GM19372 (cell line): Measurements from ENCODE around the gene ITGB2.

ENCODE experiments used
- ATAC-seq: cut with Tn5 transposase; IDR thresholded peaks from one replicate; pipeline ENCODE4 v1.9.1; 2021; ENCODE audit warnings: mild to moderate bottlenecking, low read depth, moderate library complexity; ENCODE audit not compliant: unreplicated experiment

The ITGB2 gene

GRCh38 chr21:44872323-44872648 lies 48.4 kb downstream of the ITGB2 start:
- ATAC-seq, result no peak

- ATAC-seq, result no peak
These were observed 49.0 kb downstream of the ITGB2 start for GRCh38 chr21:44871576-44872269.

DNA sequence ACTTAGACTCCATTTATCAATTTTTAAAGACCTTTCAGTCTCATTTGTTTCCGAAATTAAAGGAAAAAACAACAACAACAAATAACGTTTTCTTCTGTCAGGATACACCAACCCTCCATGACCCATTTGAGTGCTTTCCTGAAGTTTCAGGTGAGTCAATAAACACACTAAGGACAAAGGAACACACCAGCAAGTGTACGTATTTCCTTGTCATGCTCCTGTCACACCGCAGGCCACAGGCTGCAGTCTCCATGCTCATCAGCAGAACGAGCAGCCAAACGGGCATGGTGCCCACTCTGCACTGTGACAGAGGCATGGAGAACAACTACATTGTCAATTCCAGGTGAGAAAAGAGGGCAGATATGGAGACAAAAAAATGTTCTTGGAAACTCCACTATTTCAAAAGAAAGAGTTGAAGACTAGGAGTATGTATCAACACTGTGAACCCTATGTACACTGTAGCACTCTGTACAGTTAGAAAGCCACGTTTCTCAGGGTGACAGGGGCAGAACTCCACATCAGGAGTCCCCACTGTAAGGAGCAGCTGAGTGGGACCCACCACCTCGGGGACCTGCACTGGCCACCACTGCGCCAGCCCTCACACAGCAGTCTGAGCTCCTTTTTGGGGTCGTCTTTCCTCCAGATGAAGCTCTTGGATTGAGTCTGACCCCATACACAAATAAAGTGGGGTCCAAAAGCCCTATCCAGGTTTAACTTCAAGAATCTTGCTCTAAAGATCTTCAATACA lies 49.8 kb downstream of the ITGB2 start:
- no peak for ATAC-seq

GRCh38 chr21:44869781-44870747 lies 50.6 kb downstream of the ITGB2 start:
- ATAC-seq, result no peak

- no peak for ATAC-seq
These were observed 52.0 kb downstream of the ITGB2 start for GRCh38 chr21:44868707-44869106.

- ATAC-seq, result no peak
These were observed 52.5 kb downstream of the ITGB2 start for GRCh38 chr21:44867999-44868700.

DNA sequence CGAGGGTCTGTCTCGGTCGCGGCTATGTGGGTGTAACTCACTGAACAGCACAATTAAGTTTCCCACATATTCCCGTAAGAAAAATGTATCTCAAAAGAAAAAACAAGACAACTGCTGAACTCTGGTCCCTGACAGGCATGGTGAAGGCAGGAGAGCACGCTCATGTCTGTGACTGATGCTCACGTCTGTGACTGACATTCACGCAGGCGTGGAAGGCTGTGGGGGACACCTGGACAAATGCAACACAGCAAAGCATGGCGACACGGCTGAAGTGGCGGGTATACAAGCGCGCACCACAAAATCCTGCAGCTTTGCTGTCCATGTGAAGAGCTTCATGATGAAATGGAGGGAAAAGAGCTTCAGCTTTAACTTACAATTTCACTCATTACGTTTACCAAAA lies 53.2 kb downstream of the ITGB2 start:
- no peak for ATAC-seq

DNA sequence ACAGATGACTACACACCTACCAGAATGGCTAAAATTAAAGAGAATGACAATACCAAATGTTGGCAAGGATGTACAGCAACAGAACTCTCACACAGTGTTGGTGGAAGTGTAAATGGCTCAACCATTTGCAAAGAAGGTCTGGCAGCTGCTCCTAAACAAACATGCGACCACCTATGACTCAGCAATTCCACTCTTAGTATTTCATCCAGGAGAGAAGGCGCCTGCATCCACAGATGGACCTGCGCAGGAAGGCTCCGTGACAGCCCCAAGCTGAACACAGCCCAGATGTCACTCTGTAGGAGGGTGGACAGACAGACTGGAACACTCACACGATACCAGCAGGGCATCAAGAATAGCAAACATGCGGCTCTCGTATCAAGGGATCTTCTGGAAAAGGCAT lies 53.9 kb downstream of the ITGB2 start:
- no peak for ATAC-seq

DNA sequence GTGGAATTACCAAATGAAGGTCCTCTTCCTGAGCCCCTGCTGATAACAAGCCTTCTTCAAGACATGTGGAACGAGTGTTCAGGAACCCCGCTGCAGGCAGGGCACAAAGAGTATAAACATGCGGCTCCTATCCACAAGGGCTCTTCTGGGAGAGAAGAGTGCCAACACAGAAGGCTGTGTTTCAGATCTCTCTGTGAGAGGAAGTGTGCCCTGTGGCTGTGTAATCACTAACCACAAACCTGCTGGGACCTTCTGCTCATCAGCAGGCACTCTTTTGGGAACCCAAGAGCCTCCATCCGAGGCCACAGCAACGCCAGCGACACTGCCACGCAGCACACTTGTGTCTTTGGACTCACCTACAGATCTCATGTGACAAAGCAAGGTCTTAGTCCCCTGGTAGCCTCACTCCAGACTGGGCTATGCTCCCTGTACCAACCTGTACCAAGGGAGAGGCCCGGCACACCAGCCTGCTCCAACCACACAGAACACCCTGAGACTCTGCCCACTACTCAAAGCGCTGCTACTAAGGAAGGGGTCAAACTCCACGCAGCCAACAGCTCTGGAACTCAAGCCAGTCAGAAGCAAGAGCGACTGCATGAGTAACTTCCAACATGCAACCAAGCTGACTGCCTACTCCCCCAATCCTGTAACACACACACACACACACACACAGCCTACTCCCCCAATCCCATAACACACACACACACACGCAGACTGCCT lies 55.0 kb downstream of the ITGB2 start:
- ATAC-seq, result no peak

DNA sequence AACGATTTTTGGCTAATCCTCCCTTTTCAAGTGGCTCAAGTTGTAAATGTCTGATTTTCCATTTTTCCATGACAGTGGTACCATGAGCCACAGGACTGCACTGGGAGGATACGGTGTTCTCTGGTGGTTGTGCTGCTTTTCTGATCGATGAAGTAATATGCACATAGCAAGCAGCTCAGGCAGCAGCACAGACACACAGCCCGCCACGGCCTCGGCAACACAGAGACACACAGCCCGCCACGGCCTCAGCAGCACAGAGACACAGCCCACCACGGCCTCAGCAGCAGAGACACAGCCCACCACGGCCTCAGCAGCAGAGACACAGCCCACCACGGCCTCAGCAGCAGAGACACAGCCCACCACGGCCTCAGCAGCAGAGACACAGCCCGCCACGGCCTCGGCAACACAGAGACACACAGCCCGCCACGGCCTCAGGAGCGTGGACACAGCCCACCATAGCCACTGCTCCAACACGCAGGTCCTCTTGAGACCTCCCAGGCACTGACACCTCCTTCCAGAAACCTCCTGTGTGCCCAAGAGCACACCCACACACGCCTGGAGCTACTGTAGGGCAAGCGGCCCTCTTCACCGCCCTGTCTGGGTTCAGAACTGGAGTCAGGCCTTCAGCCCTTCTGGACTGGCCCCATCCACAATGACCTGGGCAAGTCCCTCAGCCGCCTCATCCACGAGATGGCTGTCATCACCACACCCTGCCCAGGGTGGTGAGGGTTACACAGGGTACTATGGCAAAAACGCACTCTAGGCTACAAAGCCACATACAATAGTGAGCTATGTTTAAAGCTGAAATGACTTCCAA lies 57.6 kb downstream of the ITGB2 start:
- no peak for ATAC-seq

DNA sequence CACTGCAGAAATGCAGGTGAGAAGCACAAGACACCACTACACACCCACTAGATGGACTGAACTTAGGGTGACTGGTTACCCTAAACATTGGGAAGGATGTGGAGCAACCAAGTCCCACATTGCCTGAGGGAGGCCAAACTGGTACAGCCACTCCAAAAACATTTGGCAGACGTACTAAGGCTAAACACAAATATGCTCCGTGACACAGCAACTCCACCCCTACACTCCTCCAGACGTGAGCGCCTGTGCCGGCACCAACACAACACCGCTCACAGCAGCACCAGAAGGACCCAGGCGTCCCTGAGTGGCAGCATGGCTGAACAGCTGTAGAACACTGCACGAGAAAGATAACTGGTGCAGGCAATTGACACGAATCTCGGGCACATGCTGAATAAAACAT lies 61.9 kb downstream of the ITGB2 start:
- no peak for ATAC-seq

DNA sequence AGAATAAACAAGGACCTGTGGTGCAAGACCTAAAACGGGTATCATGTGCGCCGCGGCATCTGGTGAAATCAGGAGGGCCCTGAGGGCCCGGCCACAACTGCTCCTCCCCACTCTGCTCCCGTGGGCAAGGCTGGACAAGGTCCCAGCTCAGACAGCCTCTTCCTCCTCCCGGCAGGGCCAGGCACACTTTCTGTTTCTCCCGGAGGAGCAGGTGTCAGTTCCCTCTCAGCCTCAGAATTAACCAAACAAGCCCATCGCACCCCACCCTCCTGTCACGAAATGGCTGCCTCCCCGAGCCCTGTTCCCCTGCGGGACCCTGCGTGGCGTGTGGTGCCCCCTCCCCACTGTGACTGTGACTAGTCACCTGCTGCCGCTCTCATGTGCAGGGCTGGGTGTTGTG lies 62.4 kb downstream of the ITGB2 start:
- ATAC-seq, result no peak

- ATAC-seq, result no peak
These were observed 63.4 kb downstream of the ITGB2 start for GRCh38 chr21:44857127-44857892.

DNA sequence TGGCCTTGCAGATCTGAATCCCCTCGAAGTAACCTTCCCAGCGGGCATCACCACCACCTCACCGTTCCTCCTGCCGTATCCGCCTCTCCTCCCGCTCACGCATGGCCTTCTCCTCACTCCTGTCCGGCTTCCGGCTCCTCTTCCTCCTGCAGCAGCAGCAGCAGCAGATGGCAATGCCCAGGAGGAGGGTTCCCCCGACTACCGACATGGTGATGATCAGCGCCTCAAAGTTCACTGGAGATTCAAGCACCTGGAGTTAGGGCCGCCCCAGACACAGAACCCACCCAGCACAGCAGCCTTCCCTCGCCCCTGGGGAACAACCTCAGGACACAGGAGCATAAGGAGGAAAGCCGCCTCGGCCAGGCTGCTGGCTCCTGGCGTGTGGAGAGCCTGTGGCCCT lies 64.6 kb downstream of the ITGB2 start:
- ATAC-seq, result no peak

- ATAC-seq, result no peak
These were observed 65.1 kb downstream of the ITGB2 start for GRCh38 chr21:44855572-44855971.

DNA sequence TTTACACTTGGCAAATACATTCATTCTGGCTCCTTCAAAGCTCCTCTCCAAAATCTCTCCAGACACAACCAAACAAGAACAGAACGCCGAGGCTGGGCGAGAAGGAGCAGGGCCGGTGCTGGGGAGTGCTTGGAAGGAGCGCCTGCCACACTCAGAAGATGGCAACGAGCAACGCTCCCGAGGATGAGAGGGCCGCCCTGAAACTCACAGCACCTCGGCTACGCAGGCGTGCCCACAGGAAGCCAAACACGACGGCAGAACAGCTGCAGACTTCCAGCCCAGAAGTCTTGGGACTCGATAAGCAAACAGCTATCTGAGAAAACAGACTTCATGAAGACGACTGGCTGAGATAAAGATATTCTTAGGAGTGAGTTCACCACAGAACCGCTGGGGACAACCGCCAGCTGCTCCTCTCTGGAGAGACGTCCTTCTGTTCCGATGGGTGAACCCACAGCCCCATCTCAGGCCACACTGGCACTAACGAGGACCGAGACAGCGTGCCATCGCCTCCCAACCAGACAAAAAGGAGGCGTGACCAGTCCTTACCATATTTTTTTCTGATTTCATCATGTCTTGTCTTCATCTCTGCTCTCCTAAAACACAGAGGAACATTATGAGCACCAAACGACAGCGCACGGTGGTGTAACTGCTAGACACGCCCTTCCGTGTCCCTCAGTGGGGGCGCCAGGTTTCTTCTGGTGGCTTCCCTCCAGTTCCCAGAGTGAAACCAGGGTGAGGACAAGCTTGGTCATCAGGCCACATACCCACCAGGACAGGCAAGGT lies 65.8 kb downstream of the ITGB2 start:
- ATAC-seq, result no peak

GRCh38 chr21:44854391-44854663 lies 66.4 kb downstream of the ITGB2 start:
- no peak for ATAC-seq
